ENCODE results near the gene TMEM130. TPM values are rescaled to one million over a fixed set of nuclear protein-coding genes. Genes with fewer than 3 reads are reported as not detected.
A peak's percentile ranks its signal among the peaks of the same experiment; 100 is the strongest.

Gene TMEM130
- total and polyA plus RNA-seq, 9 of the 15 experiments (the other 6 are each of a cell fraction or from before 2014, with no cell fraction given): 0.07 TPM; not detected in 8

DNA sequence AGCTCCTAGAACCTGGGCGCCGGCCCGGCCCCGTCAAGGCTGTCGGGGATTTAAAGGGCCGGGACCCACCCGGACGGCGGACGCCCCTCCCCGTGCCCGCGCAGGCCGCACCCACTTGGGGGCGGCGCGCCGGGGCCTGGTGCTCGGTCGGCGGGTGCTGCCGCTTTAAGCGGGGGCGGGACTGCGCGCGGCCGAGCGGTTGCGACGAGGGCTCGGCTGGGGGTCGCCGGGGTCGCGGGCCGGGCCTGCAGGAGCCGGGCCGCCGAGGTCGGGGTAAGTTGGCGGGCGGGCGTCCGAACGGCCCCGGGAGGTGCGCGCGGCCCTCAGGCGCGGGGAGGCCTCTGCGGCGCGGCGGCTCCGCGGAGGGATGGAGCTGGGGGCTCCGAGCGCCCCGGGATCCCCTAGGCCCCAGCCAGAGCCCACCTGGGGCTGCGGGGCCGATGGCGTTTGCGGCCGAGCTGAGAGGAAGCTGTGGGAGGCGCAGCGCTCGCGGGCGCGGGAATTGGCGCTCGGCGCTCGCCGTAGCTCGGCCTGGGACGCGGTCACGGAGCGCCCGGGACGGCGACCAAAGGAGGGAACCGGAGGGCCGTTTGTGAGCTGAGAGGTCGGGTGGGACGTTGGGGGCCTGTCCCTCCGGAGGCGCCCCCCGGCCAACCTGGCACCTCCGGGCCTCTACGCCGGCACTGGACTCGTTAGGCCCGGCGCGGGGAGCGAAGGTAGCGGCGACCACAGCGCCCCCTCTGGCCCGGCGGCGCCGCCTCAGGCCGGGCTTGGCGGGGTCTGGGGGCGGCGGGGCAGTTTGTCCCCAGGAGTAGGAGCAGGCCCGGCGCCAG, 8.8 kb upstream of the TMEM130 start, which contains the start of gene TRRAP (continued):
- TF ChIP-seq, protein P1, sequence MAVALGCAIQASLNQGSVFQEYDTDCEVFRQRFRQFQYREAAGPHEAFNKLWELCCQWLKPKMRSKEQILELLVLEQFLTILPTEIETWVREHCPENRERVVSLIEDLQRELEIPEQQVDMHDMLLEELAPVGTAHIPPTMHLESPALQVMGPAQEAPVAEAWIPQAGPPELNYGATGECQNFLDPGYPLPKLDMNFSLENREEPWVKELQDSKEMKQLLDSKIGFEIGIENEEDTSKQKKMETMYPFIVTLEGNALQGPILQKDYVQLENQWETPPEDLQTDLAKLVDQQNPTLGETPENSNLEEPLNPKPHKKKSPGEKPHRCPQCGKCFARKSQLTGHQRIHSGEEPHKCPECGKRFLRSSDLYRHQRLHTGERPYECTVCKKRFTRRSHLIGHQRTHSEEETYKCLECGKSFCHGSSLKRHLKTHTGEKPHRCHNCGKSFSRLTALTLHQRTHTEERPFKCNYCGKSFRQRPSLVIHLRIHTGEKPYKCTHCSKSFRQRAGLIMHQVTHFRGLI (CRISPR knock-in tag; IDR thresholded peaks at IDR 0.05): no peak
- no peak for TF ChIP-seq ZNF23 (CRISPR knock-in tag; IDR thresholded peaks at IDR 0.05)
- no peak for TF ChIP-seq CHCHD3 (CRISPR knock-in tag; IDR thresholded peaks at IDR 0.05)
- no peak for TF ChIP-seq RFX5 (IDR thresholded peaks at IDR 0.05; ENCODE audit: low read depth, low read length)
- TF ChIP-seq ZNF830 (CRISPR knock-in tag; IDR thresholded peaks at IDR 0.05): 0 out of 2 replicates have a peak, but pooled peaks have one; percentile 46
- peak; percentile 85 for TF ChIP-seq POLR2A (conservative IDR thresholded peaks at IDR 0.05)
- TF ChIP-seq YBX1 (IDR thresholded peaks at IDR 0.05): no peak
- peak; percentile 18; the same call in 1 of the 2 replicates for TF ChIP-seq ZNF583 (CRISPR knock-in tag; IDR thresholded peaks at IDR 0.05)
- TF ChIP-seq TRIM28 (IDR thresholded peaks at IDR 0.05): no peak
- no peak for TF ChIP-seq ZNF764 (CRISPR knock-in tag; IDR thresholded peaks at IDR 0.05; ENCODE audit: low read depth)
- TF ChIP-seq POLR2G (IDR thresholded peaks at IDR 0.05; ENCODE audit: low read depth, low read length): peak; percentile 92
- TF ChIP-seq, protein P2, sequence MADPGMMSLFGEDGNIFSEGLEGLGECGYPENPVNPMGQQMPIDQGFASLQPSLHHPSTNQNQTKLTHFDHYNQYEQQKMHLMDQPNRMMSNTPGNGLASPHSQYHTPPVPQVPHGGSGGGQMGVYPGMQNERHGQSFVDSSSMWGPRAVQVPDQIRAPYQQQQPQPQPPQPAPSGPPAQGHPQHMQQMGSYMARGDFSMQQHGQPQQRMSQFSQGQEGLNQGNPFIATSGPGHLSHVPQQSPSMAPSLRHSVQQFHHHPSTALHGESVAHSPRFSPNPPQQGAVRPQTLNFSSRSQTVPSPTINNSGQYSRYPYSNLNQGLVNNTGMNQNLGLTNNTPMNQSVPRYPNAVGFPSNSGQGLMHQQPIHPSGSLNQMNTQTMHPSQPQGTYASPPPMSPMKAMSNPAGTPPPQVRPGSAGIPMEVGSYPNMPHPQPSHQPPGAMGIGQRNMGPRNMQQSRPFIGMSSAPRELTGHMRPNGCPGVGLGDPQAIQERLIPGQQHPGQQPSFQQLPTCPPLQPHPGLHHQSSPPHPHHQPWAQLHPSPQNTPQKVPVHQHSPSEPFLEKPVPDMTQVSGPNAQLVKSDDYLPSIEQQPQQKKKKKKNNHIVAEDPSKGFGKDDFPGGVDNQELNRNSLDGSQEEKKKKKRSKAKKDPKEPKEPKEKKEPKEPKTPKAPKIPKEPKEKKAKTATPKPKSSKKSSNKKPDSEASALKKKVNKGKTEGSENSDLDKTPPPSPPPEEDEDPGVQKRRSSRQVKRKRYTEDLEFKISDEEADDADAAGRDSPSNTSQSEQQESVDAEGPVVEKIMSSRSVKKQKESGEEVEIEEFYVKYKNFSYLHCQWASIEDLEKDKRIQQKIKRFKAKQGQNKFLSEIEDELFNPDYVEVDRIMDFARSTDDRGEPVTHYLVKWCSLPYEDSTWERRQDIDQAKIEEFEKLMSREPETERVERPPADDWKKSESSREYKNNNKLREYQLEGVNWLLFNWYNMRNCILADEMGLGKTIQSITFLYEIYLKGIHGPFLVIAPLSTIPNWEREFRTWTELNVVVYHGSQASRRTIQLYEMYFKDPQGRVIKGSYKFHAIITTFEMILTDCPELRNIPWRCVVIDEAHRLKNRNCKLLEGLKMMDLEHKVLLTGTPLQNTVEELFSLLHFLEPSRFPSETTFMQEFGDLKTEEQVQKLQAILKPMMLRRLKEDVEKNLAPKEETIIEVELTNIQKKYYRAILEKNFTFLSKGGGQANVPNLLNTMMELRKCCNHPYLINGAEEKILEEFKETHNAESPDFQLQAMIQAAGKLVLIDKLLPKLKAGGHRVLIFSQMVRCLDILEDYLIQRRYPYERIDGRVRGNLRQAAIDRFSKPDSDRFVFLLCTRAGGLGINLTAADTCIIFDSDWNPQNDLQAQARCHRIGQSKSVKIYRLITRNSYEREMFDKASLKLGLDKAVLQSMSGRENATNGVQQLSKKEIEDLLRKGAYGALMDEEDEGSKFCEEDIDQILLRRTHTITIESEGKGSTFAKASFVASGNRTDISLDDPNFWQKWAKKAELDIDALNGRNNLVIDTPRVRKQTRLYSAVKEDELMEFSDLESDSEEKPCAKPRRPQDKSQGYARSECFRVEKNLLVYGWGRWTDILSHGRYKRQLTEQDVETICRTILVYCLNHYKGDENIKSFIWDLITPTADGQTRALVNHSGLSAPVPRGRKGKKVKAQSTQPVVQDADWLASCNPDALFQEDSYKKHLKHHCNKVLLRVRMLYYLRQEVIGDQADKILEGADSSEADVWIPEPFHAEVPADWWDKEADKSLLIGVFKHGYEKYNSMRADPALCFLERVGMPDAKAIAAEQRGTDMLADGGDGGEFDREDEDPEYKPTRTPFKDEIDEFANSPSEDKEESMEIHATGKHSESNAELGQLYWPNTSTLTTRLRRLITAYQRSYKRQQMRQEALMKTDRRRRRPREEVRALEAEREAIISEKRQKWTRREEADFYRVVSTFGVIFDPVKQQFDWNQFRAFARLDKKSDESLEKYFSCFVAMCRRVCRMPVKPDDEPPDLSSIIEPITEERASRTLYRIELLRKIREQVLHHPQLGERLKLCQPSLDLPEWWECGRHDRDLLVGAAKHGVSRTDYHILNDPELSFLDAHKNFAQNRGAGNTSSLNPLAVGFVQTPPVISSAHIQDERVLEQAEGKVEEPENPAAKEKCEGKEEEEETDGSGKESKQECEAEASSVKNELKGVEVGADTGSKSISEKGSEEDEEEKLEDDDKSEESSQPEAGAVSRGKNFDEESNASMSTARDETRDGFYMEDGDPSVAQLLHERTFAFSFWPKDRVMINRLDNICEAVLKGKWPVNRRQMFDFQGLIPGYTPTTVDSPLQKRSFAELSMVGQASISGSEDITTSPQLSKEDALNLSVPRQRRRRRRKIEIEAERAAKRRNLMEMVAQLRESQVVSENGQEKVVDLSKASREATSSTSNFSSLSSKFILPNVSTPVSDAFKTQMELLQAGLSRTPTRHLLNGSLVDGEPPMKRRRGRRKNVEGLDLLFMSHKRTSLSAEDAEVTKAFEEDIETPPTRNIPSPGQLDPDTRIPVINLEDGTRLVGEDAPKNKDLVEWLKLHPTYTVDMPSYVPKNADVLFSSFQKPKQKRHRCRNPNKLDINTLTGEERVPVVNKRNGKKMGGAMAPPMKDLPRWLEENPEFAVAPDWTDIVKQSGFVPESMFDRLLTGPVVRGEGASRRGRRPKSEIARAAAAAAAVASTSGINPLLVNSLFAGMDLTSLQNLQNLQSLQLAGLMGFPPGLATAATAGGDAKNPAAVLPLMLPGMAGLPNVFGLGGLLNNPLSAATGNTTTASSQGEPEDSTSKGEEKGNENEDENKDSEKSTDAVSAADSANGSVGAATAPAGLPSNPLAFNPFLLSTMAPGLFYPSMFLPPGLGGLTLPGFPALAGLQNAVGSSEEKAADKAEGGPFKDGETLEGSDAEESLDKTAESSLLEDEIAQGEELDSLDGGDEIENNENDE (IDR thresholded peaks at IDR 0.05; ENCODE audit: low read depth, low read length): no peak
- TF ChIP-seq, protein P3, sequence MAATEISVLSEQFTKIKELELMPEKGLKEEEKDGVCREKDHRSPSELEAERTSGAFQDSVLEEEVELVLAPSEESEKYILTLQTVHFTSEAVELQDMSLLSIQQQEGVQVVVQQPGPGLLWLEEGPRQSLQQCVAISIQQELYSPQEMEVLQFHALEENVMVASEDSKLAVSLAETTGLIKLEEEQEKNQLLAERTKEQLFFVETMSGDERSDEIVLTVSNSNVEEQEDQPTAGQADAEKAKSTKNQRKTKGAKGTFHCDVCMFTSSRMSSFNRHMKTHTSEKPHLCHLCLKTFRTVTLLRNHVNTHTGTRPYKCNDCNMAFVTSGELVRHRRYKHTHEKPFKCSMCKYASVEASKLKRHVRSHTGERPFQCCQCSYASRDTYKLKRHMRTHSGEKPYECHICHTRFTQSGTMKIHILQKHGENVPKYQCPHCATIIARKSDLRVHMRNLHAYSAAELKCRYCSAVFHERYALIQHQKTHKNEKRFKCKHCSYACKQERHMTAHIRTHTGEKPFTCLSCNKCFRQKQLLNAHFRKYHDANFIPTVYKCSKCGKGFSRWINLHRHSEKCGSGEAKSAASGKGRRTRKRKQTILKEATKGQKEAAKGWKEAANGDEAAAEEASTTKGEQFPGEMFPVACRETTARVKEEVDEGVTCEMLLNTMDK (IDR thresholded peaks at IDR 0.05; ENCODE audit: borderline replicate concordance, insufficient read depth, low read depth, low read length, poor library complexity, severe bottlenecking): peak; percentile 100
- TF ChIP-seq NR1H2 (CRISPR knock-in tag; IDR thresholded peaks at IDR 0.05): peak; percentile 84; the same call in 1 of the 2 replicates

All from K562 (cell line).